NB4 (cell line): ENCODE measurements around the gene EHF.

Experiments
- POLR2A ChIP-seq: IDR thresholded peaks from 2 replicates; pipeline ENCODE4 v1.6.1; 2011; ENCODE audit warnings: mild to moderate bottlenecking; ENCODE audit not compliant: insufficient read length; ENCODE audit errors: extremely low read depth
- TF ChIP-seq, protein P1 (sequence below): IDR thresholded peaks from one replicate; pipeline ENCODE4 v1.5.1; 2012; ENCODE audit warnings: low read depth, low read length

DNA sequence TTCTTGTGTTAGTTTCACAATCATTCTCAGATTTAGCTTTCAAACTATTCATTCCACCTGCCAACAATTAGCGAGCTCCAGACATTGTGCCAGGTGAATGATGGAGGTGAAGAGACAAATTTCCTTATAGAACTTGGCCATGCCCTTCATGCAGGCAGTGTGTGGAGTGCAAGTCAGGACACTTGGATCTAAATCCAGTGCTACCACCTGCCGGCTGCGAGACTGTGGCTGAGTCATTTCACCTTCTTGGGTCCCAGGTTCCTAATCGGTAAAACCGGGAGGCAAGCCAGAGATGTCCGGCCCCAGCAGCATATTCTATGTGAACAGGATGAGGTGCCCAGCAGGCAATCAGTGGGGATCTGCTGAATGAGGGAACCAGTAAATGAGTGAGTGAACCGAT is 18.6 kb upstream of the EHF start:
- TF ChIP-seq, protein P1, sequence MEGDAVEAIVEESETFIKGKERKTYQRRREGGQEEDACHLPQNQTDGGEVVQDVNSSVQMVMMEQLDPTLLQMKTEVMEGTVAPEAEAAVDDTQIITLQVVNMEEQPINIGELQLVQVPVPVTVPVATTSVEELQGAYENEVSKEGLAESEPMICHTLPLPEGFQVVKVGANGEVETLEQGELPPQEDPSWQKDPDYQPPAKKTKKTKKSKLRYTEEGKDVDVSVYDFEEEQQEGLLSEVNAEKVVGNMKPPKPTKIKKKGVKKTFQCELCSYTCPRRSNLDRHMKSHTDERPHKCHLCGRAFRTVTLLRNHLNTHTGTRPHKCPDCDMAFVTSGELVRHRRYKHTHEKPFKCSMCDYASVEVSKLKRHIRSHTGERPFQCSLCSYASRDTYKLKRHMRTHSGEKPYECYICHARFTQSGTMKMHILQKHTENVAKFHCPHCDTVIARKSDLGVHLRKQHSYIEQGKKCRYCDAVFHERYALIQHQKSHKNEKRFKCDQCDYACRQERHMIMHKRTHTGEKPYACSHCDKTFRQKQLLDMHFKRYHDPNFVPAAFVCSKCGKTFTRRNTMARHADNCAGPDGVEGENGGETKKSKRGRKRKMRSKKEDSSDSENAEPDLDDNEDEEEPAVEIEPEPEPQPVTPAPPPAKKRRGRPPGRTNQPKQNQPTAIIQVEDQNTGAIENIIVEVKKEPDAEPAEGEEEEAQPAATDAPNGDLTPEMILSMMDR: no peak
- no peak for TF ChIP-seq POLR2A
